OCI-LY7 (cell line): ENCODE results near the gene PADI4. TPM values are rescaled to one million over a fixed set of nuclear protein-coding genes. Genes with fewer than 3 reads are reported as not detected.

Experiments used
- BruUV-seq: library from RNA; stranded (reverse); fragments of 400-500 nt; replicated peaks from 2 replicates; lab custom pipeline; 2021; lab: Mats Ljungman, UMichigan
- CTCF ChIA-PET: fragments of 300-600 bp; sonication (Branson Sonifier 250); formaldehyde crosslinking; loops from one replicate; lab custom pipeline; 2022; ENCODE audit warnings: antibody characterized with exemption; ENCODE audit not compliant: unreplicated experiment; lab: Charles Lee
- POLR2A ChIA-PET: fragments of 300-600 bp; sonication (Branson Sonifier 250); formaldehyde crosslinking; loops from one replicate; lab custom pipeline; 2022; ENCODE audit warnings: antibody characterized with exemption; lab: Charles Lee
- DNase-seq: peaks from one replicate; pipeline ENCODE4 v3.0.0-alpha.2; 2015; ENCODE audit warnings: low spot score
- H2AFZ ChIP-seq: fragments of 200-600 bp; sonication (generic), shearing (Covaris generic); 2 replicates; pipeline ENCODE4 v1.6.1; 2014; ENCODE audit warnings: mild to moderate bottlenecking, antibody characterized with exemption, low read length, moderate library complexity
- H3K27ac ChIP-seq: fragments of 200-600 bp; sonication (generic); 2 replicates; pipeline ENCODE4 v1.5.1; 2014; ENCODE audit warnings: mixed run types, low read depth, mild to moderate bottlenecking, moderate library complexity, low read length, inconsistent platforms; ENCODE audit not compliant: poor library complexity, severe bottlenecking
- H3K36me3 ChIP-seq: fragments of 200-600 bp; sonication (generic); 2 replicates; pipeline ENCODE4 v1.6.1; 2014; ENCODE audit warnings: mild to moderate bottlenecking, antibody characterized with exemption, low read length, moderate library complexity, mixed read lengths; ENCODE audit not compliant: insufficient read depth
- H3K4me1 ChIP-seq: fragments of 200-600 bp; sonication (generic); 2 replicates; pipeline ENCODE4 v1.5.1; 2014; ENCODE audit warnings: mild to moderate bottlenecking, low read length; ENCODE audit not compliant: insufficient read depth, poor library complexity, severe bottlenecking
- H3K4me2 ChIP-seq: fragments of 200-600 bp; sonication (generic); 2 replicates; pipeline ENCODE4 v1.6.1; 2014; ENCODE audit warnings: mild to moderate bottlenecking, low read length
- H3K4me3 ChIP-seq: fragments of 200-600 bp; sonication (generic); 2 replicates; pipeline ENCODE4 v1.5.1; 2014; ENCODE audit warnings: mild to moderate bottlenecking, low read depth, low read length; ENCODE audit not compliant: poor library complexity, severe bottlenecking
- H3K79me2 ChIP-seq: fragments of 200-600 bp; sonication (generic); 2 replicates; pipeline ENCODE4 v1.6.1; 2016; ENCODE audit warnings: low read depth, mild to moderate bottlenecking, low read length, moderate library complexity, mixed read lengths; ENCODE audit not compliant: insufficient read depth
- H3K9me2 ChIP-seq: fragments of 200-600 bp; sonication (generic); 2 replicates; pipeline ENCODE4 v1.6.1; 2016; ENCODE audit warnings: mild to moderate bottlenecking, low read length, mixed read lengths; ENCODE audit not compliant: insufficient read depth
- H3K9me3 ChIP-seq: fragments of 200-600 bp; sonication (generic); 2 replicates; pipeline ENCODE4 v1.6.1; 2014; ENCODE audit warnings: mild to moderate bottlenecking, mixed run types, low read length, mixed read lengths
- H4K20me1 ChIP-seq: fragments of 200-600 bp; sonication (generic); 2 replicates; pipeline ENCODE4 v1.6.1; 2014; ENCODE audit warnings: mild to moderate bottlenecking, antibody characterized with exemption, low read length, moderate library complexity, mixed read lengths; ENCODE audit not compliant: insufficient read depth
- EZH2phosphoT487 ChIP-seq: fragments of 200-600 bp; sonication (generic); IDR thresholded peaks from 2 replicates; pipeline ENCODE4 v1.6.1; 2018; ENCODE audit warnings: low read depth, borderline replicate concordance, mild to moderate bottlenecking, mixed run types, antibody characterized with exemption, low read length, moderate library complexity, mixed read lengths
- intact Hi-C: fragments of 100-400 bp; cut with micrococcal nuclease; formaldehyde crosslinking; loops from one replicate; pipeline ENCODE4 v1.10.0; 2022; ENCODE audit not compliant: unreplicated experiment
- total RNA-seq, 2 experiments: library from RNA; depleted of rRNA in 1 of 2; stranded (reverse); fragments of >200 nt in 1 of 2; shearing (Covaris generic) in 1 of 2; gene quantifications; 2 replicates each; pipeline ENCODE4 v1.2.3, GENCODE V29; 2014 to 2022
- TF ChIP-seq, protein P1 (sequence below): fragments of 200-600 bp; sonication (generic); conservative IDR thresholded peaks from 2 replicates; pipeline ENCODE4 v1.5.1; 2014; ENCODE audit warnings: mild to moderate bottlenecking, antibody characterized with exemption, low read length, moderate library complexity, mixed read lengths

PADI4 gene
- total RNA-seq, 2 experiments from 2014 or later = 0.19 TPM; not detected in 1

DNA sequence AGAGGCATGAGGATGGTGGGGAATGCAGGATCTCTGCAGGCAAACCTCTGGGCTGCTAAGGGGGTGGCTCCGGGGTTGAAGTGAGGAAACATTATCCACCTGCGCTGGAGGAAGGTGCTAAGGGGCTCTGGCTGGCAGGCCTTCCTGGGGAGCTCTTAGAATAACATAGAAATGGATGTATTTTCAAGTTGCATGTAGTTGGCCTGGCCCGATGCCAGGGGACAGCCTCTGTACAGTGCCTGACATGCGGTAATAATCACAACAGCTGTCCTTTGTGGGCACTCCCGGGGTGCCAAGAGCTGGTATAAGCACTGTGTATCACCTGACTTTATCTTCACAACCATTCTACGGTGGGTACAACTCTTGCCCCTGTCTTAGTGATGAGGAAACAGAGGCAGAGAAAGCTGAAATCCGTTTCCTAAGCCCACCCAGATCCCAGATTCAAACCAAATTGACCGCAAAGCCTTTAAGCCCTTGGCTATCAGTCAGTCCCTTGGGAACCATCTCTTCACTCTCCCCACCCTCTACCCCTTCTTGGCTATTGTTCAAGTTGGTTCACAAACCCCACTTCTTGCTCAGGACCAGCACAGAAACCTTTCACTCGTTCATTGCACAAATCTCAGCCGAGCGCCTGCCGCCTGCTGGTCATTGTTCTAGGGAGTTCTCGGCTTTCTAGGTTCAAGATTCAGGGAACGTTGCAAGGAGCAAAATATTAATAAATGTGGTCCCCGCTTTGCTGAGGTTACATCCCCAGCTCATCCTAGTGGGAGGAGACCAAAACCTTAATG lies 30.9 kb downstream of the PADI4 start:
- no TSS peak for BruUV-seq

DNA sequence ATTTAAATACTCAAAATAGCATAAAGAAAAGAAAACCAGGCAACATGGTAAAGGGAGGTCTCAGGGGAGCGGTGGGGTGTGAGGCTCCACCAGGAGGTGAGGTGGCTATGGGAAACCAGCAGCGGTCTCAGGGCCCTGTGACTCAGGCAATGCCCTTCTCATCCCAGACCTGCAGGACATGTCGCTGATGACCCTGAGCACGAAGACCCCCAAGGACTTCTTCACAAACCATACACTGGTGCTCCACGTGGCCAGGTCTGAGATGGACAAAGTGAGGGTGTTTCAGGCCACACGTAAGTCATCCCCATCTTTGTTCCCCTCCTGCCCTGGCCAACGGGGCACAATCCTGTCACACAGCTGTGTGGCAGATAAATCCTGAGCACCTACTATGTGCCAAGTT lies 31.5 kb downstream of the PADI4 start:
- Histone ChIP-seq H2AFZ (no peak overlapping the region), H3K4me1 (no peaks in the 10 kb centered on the region), H3K9me2 (no peaks in the 10 kb centered on the region), H3K4me2 (no peak overlapping the region), H3K36me3 (no peaks in the 10 kb centered on the region), H3K9me3 (no peaks in the 10 kb centered on the region), H4K20me1 (no peaks in the 10 kb centered on the region), H3K79me2 (no peaks in the 10 kb centered on the region), H3K4me3 (no peak overlapping the region), H3K27ac (no peak overlapping the region)
- TF ChIP-seq EZH2phosphoT487 = no peak
- TF ChIP-seq, protein P1, sequence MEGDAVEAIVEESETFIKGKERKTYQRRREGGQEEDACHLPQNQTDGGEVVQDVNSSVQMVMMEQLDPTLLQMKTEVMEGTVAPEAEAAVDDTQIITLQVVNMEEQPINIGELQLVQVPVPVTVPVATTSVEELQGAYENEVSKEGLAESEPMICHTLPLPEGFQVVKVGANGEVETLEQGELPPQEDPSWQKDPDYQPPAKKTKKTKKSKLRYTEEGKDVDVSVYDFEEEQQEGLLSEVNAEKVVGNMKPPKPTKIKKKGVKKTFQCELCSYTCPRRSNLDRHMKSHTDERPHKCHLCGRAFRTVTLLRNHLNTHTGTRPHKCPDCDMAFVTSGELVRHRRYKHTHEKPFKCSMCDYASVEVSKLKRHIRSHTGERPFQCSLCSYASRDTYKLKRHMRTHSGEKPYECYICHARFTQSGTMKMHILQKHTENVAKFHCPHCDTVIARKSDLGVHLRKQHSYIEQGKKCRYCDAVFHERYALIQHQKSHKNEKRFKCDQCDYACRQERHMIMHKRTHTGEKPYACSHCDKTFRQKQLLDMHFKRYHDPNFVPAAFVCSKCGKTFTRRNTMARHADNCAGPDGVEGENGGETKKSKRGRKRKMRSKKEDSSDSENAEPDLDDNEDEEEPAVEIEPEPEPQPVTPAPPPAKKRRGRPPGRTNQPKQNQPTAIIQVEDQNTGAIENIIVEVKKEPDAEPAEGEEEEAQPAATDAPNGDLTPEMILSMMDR = no peak
- intact Hi-C loops = loop anchor here (10.0 kb wide), 1 partner anchor 285 kb away; the partner anchor contains the start of gene SDHB
- ChIA-PET POLR2A (no interaction called here), CTCF (no interaction called here)
- no peak for DNase-seq
- no TSS peak for BruUV-seq

More for the DNA sequence above, 30.9 kb downstream of the PADI4 start:
- H3K4me3 ChIP-seq = no peak overlapping the region
- POLR2A ChIA-PET = interaction anchor here (0.8 kb wide), 1 partner anchor 63 kb away, joined by 3 read pairs; no protein-coding TSS in a partner anchor
- no peaks in the 10 kb centered on the region for H3K9me3 ChIP-seq
- TF ChIP-seq EZH2phosphoT487 = no peak
- TF ChIP-seq, protein P1 = no peak
- no peaks in the 10 kb centered on the region for H4K20me1 ChIP-seq
- H3K4me2 ChIP-seq = no peak overlapping the region
- no peaks in the 10 kb centered on the region for H3K4me1 ChIP-seq
- no peaks in the 10 kb centered on the region for H3K36me3 ChIP-seq
- DNase-seq = no peak
- CTCF ChIA-PET = no interaction called here
- no peak overlapping the region for H3K27ac ChIP-seq
- no peaks in the 10 kb centered on the region for H3K79me2 ChIP-seq
- H3K9me2 ChIP-seq = no peaks in the 10 kb centered on the region
- no peak overlapping the region for H2AFZ ChIP-seq
- intact Hi-C loops = loop anchor here (10.0 kb wide), 1 partner anchor 284 kb away; the partner anchor contains the start of gene SDHB

DNA sequence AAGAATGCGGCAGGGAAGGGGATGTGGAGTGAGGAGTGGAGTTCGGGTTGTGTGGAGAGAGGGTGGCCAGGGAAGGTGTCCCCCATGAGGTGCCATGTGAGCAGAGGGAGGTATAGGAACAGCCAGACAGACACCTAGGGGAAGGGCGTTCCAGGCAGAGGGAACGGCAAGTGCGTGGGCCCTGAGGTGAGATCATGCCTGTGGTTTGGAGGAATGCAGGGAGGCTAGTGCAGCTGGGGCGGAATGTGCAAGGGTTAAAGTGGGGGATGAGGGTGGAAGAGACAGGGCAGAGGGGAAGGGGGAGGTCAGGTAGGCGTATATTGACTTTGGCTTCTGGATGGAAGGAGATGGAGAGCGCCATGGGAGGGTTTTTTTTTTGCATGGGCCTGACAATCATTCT lies 32.4 kb downstream of the PADI4 start:
- H3K36me3 ChIP-seq = no peaks in the 10 kb centered on the region
- no TSS peak for BruUV-seq
- intact Hi-C loops = no loop called here
- TF ChIP-seq, protein P1 = no peak
- no peak for TF ChIP-seq EZH2phosphoT487
- no peak overlapping the region for H3K4me2 ChIP-seq
- H3K79me2 ChIP-seq = no peaks in the 10 kb centered on the region
- no peak overlapping the region for H3K4me3 ChIP-seq
- DNase-seq = no peak
- CTCF ChIA-PET = no interaction called here
- H3K4me1 ChIP-seq = no peaks in the 10 kb centered on the region
- H4K20me1 ChIP-seq = no peaks in the 10 kb centered on the region
- H2AFZ ChIP-seq = no peak overlapping the region
- no peaks in the 10 kb centered on the region for H3K9me2 ChIP-seq
- POLR2A ChIA-PET = no interaction called here
- H3K27ac ChIP-seq = no peak overlapping the region
- H3K9me3 ChIP-seq = no peaks in the 10 kb centered on the region
